HepG2 (cell line): ENCODE results near the gene HSPA1L. TPM values are rescaled to one million over a fixed set of nuclear protein-coding genes. Genes with fewer than 3 reads are reported as not detected.

Experiments used
- AGO2 ChIP-seq: fragments of 200-400 bp; formaldehyde crosslinking; optimal IDR thresholded peaks from 2 replicates; pipeline ENCODE3; 2017; ENCODE audit warnings: mild to moderate bottlenecking, low read depth, low read length, moderate library complexity
- FOXA1 ChIP-seq, 2 experiments: fragments of 450-650 bp in 1 of 2; sonication (generic) in 1 of 2; formaldehyde crosslinking in 1 of 2; IDR thresholded peaks; 2 replicates each; pipeline versions ENCODE4 v1.4.0 to v1.6.1; 2016 to 2020; ENCODE audit warnings: missing genetic modification reagents in 1 of 2
- RBFOX2 ChIP-seq: fragments of 200-400 bp; formaldehyde crosslinking; IDR thresholded peaks from 2 replicates; pipeline ENCODE4 v1.6.1; 2017; ENCODE audit warnings: low read depth, mild to moderate bottlenecking, low read length
- SRSF4 ChIP-seq: fragments of 200-400 bp; formaldehyde crosslinking; IDR thresholded peaks from one replicate; pipeline ENCODE4 v1.6.1; 2018; ENCODE audit warnings: mild to moderate bottlenecking, low read depth, low read length, moderate library complexity; ENCODE audit not compliant: poor library complexity, severe bottlenecking
- polyA plus RNA-seq, 8 experiments: library from polyadenylated mRNA; depleted of rRNA in 3 of 8; stranded (reverse) in 7 of 8; unstranded in 1 of 8; fragments of >200 nt; fragmentation: Illumina TruSeq in 4 of 8; extraction: Trizol in 4 of 8; gene quantifications; 2 replicates each; pipeline versions ENCODE4 v1.2.1 to v1.2.3, GENCODE V29; 2011 to 2016; ENCODE audit warnings: low read depth in 4 of 8, missing spikeins in 1 of 8, mixed read lengths in 1 of 8; ENCODE audit not compliant: insufficient read depth in 1 of 8
- total RNA-seq, 5 experiments: library from RNA; depleted of rRNA; stranded (reverse); fragments of >200 nt; fragmentation: Illumina TruSeq; extraction: Trizol; gene quantifications; 2 replicates each; pipeline ENCODE4 v1.2.3, GENCODE V29; 2016; ENCODE audit warnings: low read depth in 1 of 5
- TF ChIP-seq, protein P1 (sequence below): sonication (generic); formaldehyde crosslinking; IDR thresholded peaks from 2 replicates; pipeline ENCODE4 v1.4.0; 2020; ENCODE audit warnings: missing genetic modification reagents, borderline replicate concordance

Gene HSPA1L
- total and polyA plus RNA-seq, 2 of the 13 experiments (the other 11 are each of a cell fraction or from before 2014, with no cell fraction given) = 0.55 to 1.0 TPM

DNA sequence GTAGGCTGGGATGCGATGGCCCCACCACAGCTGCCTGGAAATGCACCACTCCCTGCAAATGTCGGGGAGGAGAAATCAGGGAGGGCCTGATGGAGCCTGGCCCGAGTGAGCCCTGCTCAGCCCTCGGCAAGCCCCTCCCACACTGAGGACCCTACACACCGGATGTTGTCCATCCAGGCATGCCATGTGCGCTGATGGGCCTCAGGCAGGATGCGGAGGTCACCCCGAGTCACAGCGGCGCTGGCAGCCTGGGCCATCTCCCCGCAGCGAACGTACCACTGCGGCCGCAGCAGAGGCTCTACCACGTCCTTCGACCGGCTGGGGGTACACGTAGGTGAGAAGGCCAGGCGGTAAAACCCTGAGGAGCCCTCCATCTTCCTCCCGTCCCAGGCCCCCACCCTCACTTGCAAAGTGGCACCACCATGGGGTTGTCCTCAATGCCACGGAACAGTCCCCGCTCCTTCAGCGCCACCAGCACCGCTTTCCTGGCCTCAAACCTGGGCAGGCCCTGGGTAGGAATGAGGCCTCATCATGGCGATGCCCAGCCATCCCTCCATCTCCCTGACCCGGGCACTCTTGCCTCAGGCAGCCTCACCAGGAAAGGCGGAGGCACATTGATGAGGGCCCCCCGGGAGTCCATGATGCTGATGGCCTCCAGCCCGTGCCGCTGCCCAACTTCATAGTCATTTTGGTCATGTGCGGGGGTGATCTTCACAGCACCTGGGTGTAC is 32.8 kb downstream of the HSPA1L start (continued):
- TF ChIP-seq SRSF4 (no peak), AGO2 (peak; percentile 75), FOXA1 (IDR thresholded peaks at IDR 0.05) (no peak), FOXA1 (CRISPR knock-in tag; IDR thresholded peaks at IDR 0.05) (no peak), RBFOX2 (peak; percentile 75)
- TF ChIP-seq, protein P1, sequence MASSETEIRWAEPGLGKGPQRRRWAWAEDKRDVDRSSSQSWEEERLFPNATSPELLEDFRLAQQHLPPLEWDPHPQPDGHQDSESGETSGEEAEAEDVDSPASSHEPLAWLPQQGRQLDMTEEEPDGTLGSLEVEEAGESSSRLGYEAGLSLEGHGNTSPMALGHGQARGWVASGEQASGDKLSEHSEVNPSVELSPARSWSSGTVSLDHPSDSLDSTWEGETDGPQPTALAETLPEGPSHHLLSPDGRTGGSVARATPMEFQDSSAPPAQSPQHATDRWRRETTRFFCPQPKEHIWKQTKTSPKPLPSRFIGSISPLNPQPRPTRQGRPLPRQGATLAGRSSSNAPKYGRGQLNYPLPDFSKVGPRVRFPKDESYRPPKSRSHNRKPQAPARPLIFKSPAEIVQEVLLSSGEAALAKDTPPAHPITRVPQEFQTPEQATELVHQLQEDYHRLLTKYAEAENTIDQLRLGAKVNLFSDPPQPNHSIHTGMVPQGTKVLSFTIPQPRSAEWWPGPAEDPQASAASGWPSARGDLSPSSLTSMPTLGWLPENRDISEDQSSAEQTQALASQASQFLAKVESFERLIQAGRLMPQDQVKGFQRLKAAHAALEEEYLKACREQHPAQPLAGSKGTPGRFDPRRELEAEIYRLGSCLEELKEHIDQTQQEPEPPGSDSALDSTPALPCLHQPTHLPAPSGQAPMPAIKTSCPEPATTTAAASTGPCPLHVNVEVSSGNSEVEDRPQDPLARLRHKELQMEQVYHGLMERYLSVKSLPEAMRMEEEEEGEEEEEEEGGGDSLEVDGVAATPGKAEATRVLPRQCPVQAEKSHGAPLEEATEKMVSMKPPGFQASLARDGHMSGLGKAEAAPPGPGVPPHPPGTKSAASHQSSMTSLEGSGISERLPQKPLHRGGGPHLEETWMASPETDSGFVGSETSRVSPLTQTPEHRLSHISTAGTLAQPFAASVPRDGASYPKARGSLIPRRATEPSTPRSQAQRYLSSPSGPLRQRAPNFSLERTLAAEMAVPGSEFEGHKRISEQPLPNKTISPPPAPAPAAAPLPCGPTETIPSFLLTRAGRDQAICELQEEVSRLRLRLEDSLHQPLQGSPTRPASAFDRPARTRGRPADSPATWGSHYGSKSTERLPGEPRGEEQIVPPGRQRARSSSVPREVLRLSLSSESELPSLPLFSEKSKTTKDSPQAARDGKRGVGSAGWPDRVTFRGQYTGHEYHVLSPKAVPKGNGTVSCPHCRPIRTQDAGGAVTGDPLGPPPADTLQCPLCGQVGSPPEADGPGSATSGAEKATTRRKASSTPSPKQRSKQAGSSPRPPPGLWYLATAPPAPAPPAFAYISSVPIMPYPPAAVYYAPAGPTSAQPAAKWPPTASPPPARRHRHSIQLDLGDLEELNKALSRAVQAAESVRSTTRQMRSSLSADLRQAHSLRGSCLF (CRISPR knock-in tag) = no peak
